GM13976 (cell line): ENCODE data around the gene MLLT3.

Source experiments
- DNase-seq: peaks from one replicate; pipeline ENCODE4 v3.0.0; 2012; ENCODE audit warnings: low spot score
- in situ Hi-C: fragments of 300-500 bp; cut with MboI; formaldehyde crosslinking; loops from one replicate; pipeline ENCODE4 v1.12.0; 2022; ENCODE audit warnings: low sequenced_read_pairs, mixed read lengths, inconsistent platforms; ENCODE audit not compliant: unreplicated experiment
- TF ChIP-seq, protein P1 (sequence below): IDR thresholded peaks from 2 replicates; pipeline ENCODE4 v1.5.1; 2012; ENCODE audit warnings: borderline replicate concordance, mild to moderate bottlenecking; ENCODE audit not compliant: insufficient read depth; ENCODE audit errors: extremely low read depth, missing control alignments, control extremely low read depth

Gene MLLT3

GRCh38 chr9:20442461-20443319 is 179.6 kb downstream of the MLLT3 start:
- TF ChIP-seq, protein P1, sequence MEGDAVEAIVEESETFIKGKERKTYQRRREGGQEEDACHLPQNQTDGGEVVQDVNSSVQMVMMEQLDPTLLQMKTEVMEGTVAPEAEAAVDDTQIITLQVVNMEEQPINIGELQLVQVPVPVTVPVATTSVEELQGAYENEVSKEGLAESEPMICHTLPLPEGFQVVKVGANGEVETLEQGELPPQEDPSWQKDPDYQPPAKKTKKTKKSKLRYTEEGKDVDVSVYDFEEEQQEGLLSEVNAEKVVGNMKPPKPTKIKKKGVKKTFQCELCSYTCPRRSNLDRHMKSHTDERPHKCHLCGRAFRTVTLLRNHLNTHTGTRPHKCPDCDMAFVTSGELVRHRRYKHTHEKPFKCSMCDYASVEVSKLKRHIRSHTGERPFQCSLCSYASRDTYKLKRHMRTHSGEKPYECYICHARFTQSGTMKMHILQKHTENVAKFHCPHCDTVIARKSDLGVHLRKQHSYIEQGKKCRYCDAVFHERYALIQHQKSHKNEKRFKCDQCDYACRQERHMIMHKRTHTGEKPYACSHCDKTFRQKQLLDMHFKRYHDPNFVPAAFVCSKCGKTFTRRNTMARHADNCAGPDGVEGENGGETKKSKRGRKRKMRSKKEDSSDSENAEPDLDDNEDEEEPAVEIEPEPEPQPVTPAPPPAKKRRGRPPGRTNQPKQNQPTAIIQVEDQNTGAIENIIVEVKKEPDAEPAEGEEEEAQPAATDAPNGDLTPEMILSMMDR, result no peak
- in situ Hi-C loops, result no loop called here

GRCh38 chr9:20441711-20442423 is 180.4 kb downstream of the MLLT3 start:
- no peak for DNase-seq
- TF ChIP-seq, protein P1, result no peak
- in situ Hi-C loops, result no loop called here

More at GRCh38 chr9:20442461-20443319, 179.6 kb downstream of the MLLT3 start:
- DNase-seq, result no peak

- TF ChIP-seq, protein P1, result no peak
- in situ Hi-C loops, result no loop called here
- no peak for DNase-seq
These were observed 181.1 kb downstream of the MLLT3 start for GRCh38 chr9:20441166-20441565.

GRCh38 chr9:20437476-20437875 is 184.8 kb downstream of the MLLT3 start:
- DNase-seq, result no peak
- TF ChIP-seq, protein P1, result no peak
- in situ Hi-C loops, result no loop called here

- in situ Hi-C loops, result no loop called here
- DNase-seq, result no peak
- TF ChIP-seq, protein P1, result no peak
These were observed 185.7 kb downstream of the MLLT3 start for GRCh38 chr9:20436476-20437195.

DNA sequence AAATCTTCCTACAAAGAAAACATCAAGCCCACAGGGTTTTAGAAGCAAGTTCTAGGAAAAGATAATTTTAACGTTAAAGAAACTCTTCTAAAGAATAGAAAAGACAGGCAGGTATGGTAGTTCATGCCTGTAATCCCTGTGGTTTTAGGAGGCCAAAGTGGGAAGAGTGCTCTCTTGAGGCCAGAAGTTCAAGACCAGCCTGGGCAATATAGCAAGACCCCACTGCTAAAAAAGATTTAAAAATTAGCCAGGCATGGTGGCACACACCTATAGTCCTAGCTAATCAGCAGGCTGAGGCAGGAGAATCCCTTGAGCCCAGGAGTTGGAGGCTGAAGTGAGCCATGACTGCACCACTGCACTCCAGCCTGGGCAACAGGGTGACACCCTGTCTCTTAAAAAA is 193.3 kb downstream of the MLLT3 start:
- in situ Hi-C loops, result no loop called here
- DNase-seq, result no peak
- TF ChIP-seq, protein P1, result no peak
